ENCODE results near the gene IFI44.

- TF ChIP-seq CTBP1 (IDR thresholded peaks at IDR 0.05; ENCODE audit: borderline replicate concordance) (no peak), SUZ12 (IDR thresholded peaks at IDR 0.05) (no peak), ELF4 (IDR thresholded peaks at IDR 0.05) (no peak), SP1 (IDR thresholded peaks at IDR 0.05) (no peak), PKNOX1 (IDR thresholded peaks at IDR 0.05) (no peak), BHLHE40 (IDR thresholded peaks at IDR 0.05; ENCODE audit: borderline replicate concordance) (no peak), FOXM1 (IDR thresholded peaks at IDR 0.05; ENCODE audit: borderline replicate concordance) (no peak), FOXA1 (IDR thresholded peaks at IDR 0.05) (no peak), TARDBP (IDR thresholded peaks at IDR 0.05) (no peak), ARNT (IDR thresholded peaks at IDR 0.05) (no peak), ZNF384 (IDR thresholded peaks at IDR 0.05) (peak; percentile 87), FOXK2 (IDR thresholded peaks at IDR 0.05) (no peak), L3MBTL2 (conservative IDR thresholded peaks at IDR 0.05) (no peak), LEF1 (IDR thresholded peaks at IDR 0.05; ENCODE audit: borderline replicate concordance) (no peak)
Observed at GRCh38 chr1:78619803-78620579, 29.6 kb upstream of the IFI44 start, which contains the start of gene IFI44L.

Measured in HEK293T (cell line).